ENCODE data around the gene BIRC3.

- no peak for TF ChIP-seq CTCF (IDR thresholded peaks at IDR 0.05)
- no peak for TF ChIP-seq POLR2A (IDR thresholded peaks at IDR 0.05)
- no peak for TF ChIP-seq EP300 (IDR thresholded peaks at IDR 0.05)
- TF ChIP-seq POLR2AphosphoS5 (IDR thresholded peaks at IDR 0.05): no peak
Observed at GRCh38 chr11:102375720-102376399, 58.6 kb downstream of the BIRC3 start.

All from gastroesophageal sphincter (tissue), 3 donors.